ENCODE results near the gene OIP5. TPM values are rescaled to one million over a fixed set of nuclear protein-coding genes. Genes with fewer than 3 reads are reported as not detected.

The OIP5 gene
- total and polyA plus RNA-seq, 10 of the 15 experiments (the other 5 are each of a cell fraction or from before 2014, with no cell fraction given): 4.8 to 61.4 (median 22.1) TPM

DNA sequence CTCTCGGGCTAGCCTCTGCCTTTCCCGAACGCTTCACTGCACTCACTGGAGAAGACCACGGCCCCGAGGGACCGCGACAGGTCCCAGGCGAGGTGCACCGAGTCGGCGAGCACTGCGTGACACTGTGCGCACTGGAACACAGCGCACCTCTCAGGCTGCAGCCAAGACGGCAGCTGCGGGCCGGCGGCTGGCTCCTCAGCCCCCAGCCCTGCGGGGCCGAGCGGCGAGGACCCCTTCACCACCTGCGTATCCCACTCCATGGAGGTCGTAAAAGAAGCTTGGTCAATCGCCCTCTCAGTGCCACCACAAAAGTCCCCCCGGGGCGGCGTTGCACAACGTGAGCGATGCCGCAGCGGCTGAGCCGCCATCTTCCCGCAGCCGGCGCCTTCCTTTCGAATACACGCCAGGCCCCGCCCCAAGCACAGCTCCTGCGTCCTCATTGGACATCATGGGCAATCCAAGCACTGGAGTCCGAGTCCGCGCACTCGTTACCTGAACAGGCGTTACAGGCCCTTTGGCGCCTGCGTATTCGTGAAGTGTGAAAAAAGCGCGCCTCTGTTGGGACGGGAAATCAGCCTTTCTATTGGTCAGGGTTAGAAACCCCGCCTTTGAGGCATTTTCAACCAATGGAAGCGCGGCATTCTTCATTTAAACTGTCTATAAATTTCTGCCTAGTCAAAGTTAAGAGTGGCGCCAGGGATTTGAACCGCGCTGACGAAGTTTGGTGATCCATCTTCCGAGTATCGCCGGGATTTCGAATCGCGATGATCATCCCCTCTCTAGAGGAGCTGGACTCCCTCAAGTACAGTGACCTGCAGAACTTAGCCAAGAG lies at the start of gene OIP5, which contains the start of gene NUSAP1 (continued):
- TF ChIP-seq CBFB (IDR thresholded peaks at IDR 0.05; ENCODE audit: low read depth) (peak; percentile 80), ZBTB40 (IDR thresholded peaks at IDR 0.05; ENCODE audit: borderline replicate concordance) (peak; percentile 22; the same call in 1 of the 2 replicates), MYB (IDR thresholded peaks at IDR 0.05; ENCODE audit: borderline replicate concordance, low read depth, low read length) (no peak), FOXM1 (IDR thresholded peaks at IDR 0.05; ENCODE audit: low read depth, low read length) (peak; percentile 79; the same call in 1 of the 2 replicates), ATF2 (IDR thresholded peaks at IDR 0.05; ENCODE audit: low read length) (no peak), NR2F1 (conservative IDR thresholded peaks at IDR 0.05) (no peak), BCL11A (IDR thresholded peaks at IDR 0.05; ENCODE audit: low read depth, low read length) (no peak), ZNF274 (IDR thresholded peaks at IDR 0.05; ENCODE audit: insufficient read depth, insufficient read length) (no peak), NFYB (IDR thresholded peaks at IDR 0.05; ENCODE audit: insufficient read depth, low read depth, low read length) (peak; percentile 81), MTA2 (IDR thresholded peaks at IDR 0.05; ENCODE audit: low read depth) (no peak), KLF5 (IDR thresholded peaks at IDR 0.05; ENCODE audit: partially characterized antibody) (peak; percentile 73), KAT2A (conservative IDR thresholded peaks at IDR 0.05; ENCODE audit: control insufficient read depth, low read depth, low read length) (no peak), CTCF (IDR thresholded peaks at IDR 0.05 in 2 of 3, conservative IDR thresholded peaks at IDR 0.05 in 1 of 3; ENCODE audit: control insufficient read depth in 2 of 3, extremely low read depth in 1 of 3, insufficient read depth in 1 of 3, low read depth in 3 of 3, low read length in 3 of 3) (no peak; a peak in 2 of 6 replicates), YBX1 (IDR thresholded peaks at IDR 0.05) (no peak), LARP7 (IDR thresholded peaks at IDR 0.05) (peak; percentile 86), JUND (IDR thresholded peaks at IDR 0.05; ENCODE audit: low read depth, low read length) (no peak), HDAC6 (IDR thresholded peaks at IDR 0.05; ENCODE audit: unreplicated experiment) (no peak), E2F4 (IDR thresholded peaks at IDR 0.05; ENCODE audit: low read depth, low read length) (peak; percentile 93), NFXL1 (IDR thresholded peaks at IDR 0.05; ENCODE audit: borderline replicate concordance) (no peak)
- TF ChIP-seq, protein P1, sequence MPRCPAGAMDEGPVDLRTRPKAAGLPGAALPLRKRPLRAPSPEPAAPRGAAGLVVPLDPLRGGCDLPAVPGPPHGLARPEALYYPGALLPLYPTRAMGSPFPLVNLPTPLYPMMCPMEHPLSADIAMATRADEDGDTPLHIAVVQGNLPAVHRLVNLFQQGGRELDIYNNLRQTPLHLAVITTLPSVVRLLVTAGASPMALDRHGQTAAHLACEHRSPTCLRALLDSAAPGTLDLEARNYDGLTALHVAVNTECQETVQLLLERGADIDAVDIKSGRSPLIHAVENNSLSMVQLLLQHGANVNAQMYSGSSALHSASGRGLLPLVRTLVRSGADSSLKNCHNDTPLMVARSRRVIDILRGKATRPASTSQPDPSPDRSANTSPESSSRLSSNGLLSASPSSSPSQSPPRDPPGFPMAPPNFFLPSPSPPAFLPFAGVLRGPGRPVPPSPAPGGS (IDR thresholded peaks at IDR 0.05; ENCODE audit: borderline replicate concordance, insufficient read depth, low read depth, low read length, poor library complexity, severe bottlenecking): no peak
